Kidney (tissue), 14 donors: ENCODE measurements around the gene DDIT3. TPM values are rescaled to one million over a fixed set of nuclear protein-coding genes. Genes with fewer than 3 reads are reported as not detected.

Experiments
- DNase-seq, 5 donors: peaks; one replicate each; pipeline ENCODE4 v3.0.0-alpha.2; 2013 to 2020
- FAIRE-seq: peaks from 2 replicates; lab custom pipeline; 2012; peaks lifted over from hg19 to GRCh38; lab: Jason Lieb, UNC
- H3K27ac ChIP-seq, 2 donors: one replicate each; pipeline ENCODE4 v1.7.0; 2013; ENCODE audit warnings: low read depth in 2 of 2, low read length in 2 of 2, inconsistent platforms in 1 of 2
- H3K27me3 ChIP-seq: one replicate; pipeline ENCODE4 v1.7.1; 2013; ENCODE audit warnings: low read length, inconsistent platforms; ENCODE audit not compliant: control insufficient read depth, insufficient read depth
- H3K36me3 ChIP-seq, 3 donors: one replicate each; pipeline versions ENCODE4 v1.7.0 to v1.7.1; 2013; ENCODE audit warnings: low read length in 3 of 3, control low read depth in 1 of 3, inconsistent platforms in 1 of 3; ENCODE audit not compliant: insufficient read depth in 3 of 3, control insufficient read depth in 2 of 3
- H3K4me1 ChIP-seq, 3 donors: one replicate each; pipeline versions ENCODE4 v1.7.0 to v1.7.1; 2013; ENCODE audit warnings: low read length in 3 of 3, inconsistent platforms in 1 of 3, low read depth in 1 of 3; ENCODE audit not compliant: control insufficient read depth in 2 of 3, insufficient read depth in 2 of 3
- H3K4me3 ChIP-seq, 3 donors: one replicate each; pipeline versions ENCODE4 v1.7.0 to v1.8.1; 2013; ENCODE audit warnings: low read length in 3 of 3, control low read depth in 1 of 3, inconsistent platforms in 1 of 3
- H3K9ac ChIP-seq, 3 donors: one replicate each; pipeline versions ENCODE4 v1.7.0 to v1.7.1; 2013; ENCODE audit warnings: low read length in 3 of 3, control low read depth in 1 of 3, inconsistent platforms in 1 of 3
- H3K9me3 ChIP-seq, 3 donors: one replicate each; pipeline versions ENCODE4 v1.7.0 to v1.7.1; 2013; ENCODE audit warnings: low read length in 3 of 3, control low read depth in 1 of 3, inconsistent platforms in 1 of 3; ENCODE audit not compliant: control insufficient read depth in 2 of 3, insufficient read depth in 1 of 3
- CTCF ChIP-seq: IDR thresholded peaks from 3 replicates; pipeline ENCODE4 v1.5.1; 2012; ENCODE audit warnings: mild to moderate bottlenecking, moderate library complexity, borderline replicate concordance; ENCODE audit not compliant: insufficient read depth; ENCODE audit errors: extremely low read depth
- intact Hi-C: fragments of 100-400 bp; cut with DNase I; formaldehyde crosslinking; loops from one replicate; pipeline ENCODE4 v1.11.1; 2022
- polyA plus RNA-seq: library from polyadenylated mRNA; stranded (reverse); fragments of 350-450 nt; fragmentation: Illumina TruSeq; extraction: RNeasy Lipid Tissue Mini Kit (QIAGEN cat#74804); gene quantifications from one replicate; pipeline ENCODE4 v1.2.3, GENCODE V29; 2014; ENCODE audit warnings: low read depth, low replicate concordance; ENCODE audit not compliant: insufficient read depth
- total RNA-seq: library from RNA; stranded (reverse); fragmentation: NEBNext Ultra II Directional; extraction: Animal tissue kit (Norgen Biotek cat#: 25700); gene quantifications from one replicate; pipeline ENCODE4 v1.2.1, GENCODE V29; 2021
- donor health status: control.
- donor health status: control.
- donor health status: control.
- donor health status: control.
- donor health status: control.
- donor health status: DM: yes; HTN: yes; CAD: no.
- donor health status: Normal renal cell carcinoma (clear cell type).

Gene DDIT3
- total and polyA plus RNA-seq, 2 donors from 2014 or later, result 34.1 to 83.1 TPM

- DNase-seq, result peak in 1 of 5 donors; percentile 8
- Histone ChIP-seq H3K9me3 (no peaks in the 10 kb centered on the region), H3K36me3 (no peaks in the 10 kb centered on the region), H3K27me3 (peaks cover 20% of the 10 kb centered on the region), H3K27ac (no peak overlapping the region), H3K9ac (no peak overlapping the region), H3K4me1 (peaks cover 0 to 16% (median 0%) of the 10 kb centered on the region in 3 donors), H3K4me3 (no peak overlapping the region)
- intact Hi-C loops, result no loop called here
- TF ChIP-seq CTCF, result no peak
- no peak for FAIRE-seq
Measured at GRCh38 chr12:57471661-57472060, 48.7 kb downstream of the DDIT3 start.

GRCh38 chr12:57470970-57471656 is 49.2 kb downstream of the DDIT3 start:
- FAIRE-seq, result no peak
- DNase-seq, result no peak
- no peaks in the 10 kb centered on the region for H3K36me3 ChIP-seq
- no peak overlapping the region for H3K27ac ChIP-seq
- no peak overlapping the region for H3K9ac ChIP-seq
- peaks cover 16% of the 10 kb centered on the region for H3K27me3 ChIP-seq
- intact Hi-C loops, result no loop called here
- peaks cover 0 to 12% (median 0%) of the 10 kb centered on the region in 3 donors for H3K4me1 ChIP-seq
- no peaks in the 10 kb centered on the region for H3K9me3 ChIP-seq
- TF ChIP-seq CTCF, result no peak
- no peak overlapping the region for H3K4me3 ChIP-seq

- no peak overlapping the region for H3K27ac ChIP-seq
- H3K9me3 ChIP-seq, result no peaks in the 10 kb centered on the region
- H3K36me3 ChIP-seq, result no peaks in the 10 kb centered on the region
- H3K27me3 ChIP-seq, result peaks cover 14% of the 10 kb centered on the region
- peaks cover 0 to 7% (median 0%) of the 10 kb centered on the region in 3 donors for H3K4me1 ChIP-seq
- no peak for DNase-seq
- intact Hi-C loops, result no loop called here
- no peak for TF ChIP-seq CTCF
- FAIRE-seq, result no peak
- H3K9ac ChIP-seq, result no peak overlapping the region
- no peak overlapping the region for H3K4me3 ChIP-seq
Measured at GRCh38 chr12:57470286-57470969, 49.9 kb downstream of the DDIT3 start.
